ENCODE data around the gene SFR1.

The SFR1 gene

GRCh38 chr10:104113376-104113956 is 8.5 kb upstream of the SFR1 start:
- no peak overlapping the region for H3K23ac ChIP-seq (ENCODE audit: low read length in 2 of 2)
- no peak overlapping the region for H2AK5ac ChIP-seq (ENCODE audit: low read length, severe bottlenecking)
- no peak overlapping the region for H2BK15ac ChIP-seq (ENCODE audit: low read depth, poor library complexity, severe bottlenecking)
- H4K8ac ChIP-seq (ENCODE audit: low read length) = no peak overlapping the region
- DNase-seq = no peak
- H3K79me1 ChIP-seq (replicated peaks; ENCODE audit: low read length, poor library complexity, severe bottlenecking) = no peaks in the 10 kb centered on the region
- no peak overlapping the region for H3K18ac ChIP-seq (ENCODE audit: low read depth in 1 of 2, low read length in 2 of 2)
- H3K27me3 ChIP-seq (ENCODE audit: control insufficient read depth in 1 of 2, insufficient read depth in 1 of 2, low read length in 2 of 2) = no peaks in the 10 kb centered on the region
- no peak overlapping the region for H3K4ac ChIP-seq (ENCODE audit: low read depth in 1 of 2, low read length in 2 of 2)
- peaks cover 2% of the 10 kb centered on the region for H3K4me1 ChIP-seq (ENCODE audit: control insufficient read depth, insufficient read depth, low read depth, low read length)
- no peak overlapping the region for H3K14ac ChIP-seq (ENCODE audit: low read length in 2 of 2)
- WGBS = no CpG with 5 or more reads among the region's 1 CpG
- H4K91ac ChIP-seq (ENCODE audit: low read length) = no peak overlapping the region
- no peak overlapping the region for H3K9ac ChIP-seq (ENCODE audit: low read length)
- H3K27ac ChIP-seq (ENCODE audit: low read length, poor library complexity, severe bottlenecking) = no peak overlapping the region
- H2BK5ac ChIP-seq (ENCODE audit: low read depth, low read length, poor library complexity, severe bottlenecking) = no peak overlapping the region
- no peak overlapping the region for H3K4me3 ChIP-seq (ENCODE audit: insufficient read depth in 1 of 2, low read depth in 1 of 2, low read length in 2 of 2)
- no peak overlapping the region for H2BK12ac ChIP-seq (ENCODE audit: low read length in 2 of 2)
- H3K4me2 ChIP-seq (ENCODE audit: low read length, poor library complexity, severe bottlenecking) = no peak overlapping the region
- no peak overlapping the region for H2AFZ ChIP-seq (ENCODE audit: low read depth, low read length)
- no peak overlapping the region for H2BK120ac ChIP-seq (ENCODE audit: low read depth, low read length)
- H3K36me3 ChIP-seq (ENCODE audit: control insufficient read depth in 1 of 2, insufficient read depth in 2 of 2, low read depth in 1 of 2, low read length in 2 of 2) = no peaks in the 10 kb centered on the region
- no peaks in the 10 kb centered on the region for H3K9me3 ChIP-seq (ENCODE audit: control insufficient read depth, low read length)

GRCh38 chr10:104117839-104118323 is 4.1 kb upstream of the SFR1 start:
- no peak overlapping the region for H2BK12ac ChIP-seq (ENCODE audit: low read length in 2 of 2)

GRCh38 chr10:104119996-104120395 is 2.0 kb upstream of the SFR1 start:
- no peak overlapping the region for H2BK15ac ChIP-seq (ENCODE audit: low read depth, poor library complexity, severe bottlenecking)
- H2BK5ac ChIP-seq (ENCODE audit: low read depth, low read length, poor library complexity, severe bottlenecking) = no peak overlapping the region
- peak overlapping the region; percentile 100 for H3K9ac ChIP-seq (ENCODE audit: low read length)
- no peak overlapping the region for H3K14ac ChIP-seq (ENCODE audit: low read length in 2 of 2)
- H4K8ac ChIP-seq (ENCODE audit: low read length) = no peak overlapping the region
- no peak overlapping the region for H3K23ac ChIP-seq (ENCODE audit: low read length in 2 of 2)
- H2BK12ac ChIP-seq (ENCODE audit: low read length in 2 of 2) = no peak overlapping the region
- H3K4me3 ChIP-seq (ENCODE audit: insufficient read depth in 1 of 2, low read depth in 1 of 2, low read length in 2 of 2) = peak overlapping the region in 1 of 2 experiments; percentile 84
- WGBS = 79% methylated on average over 3 of the region's 3 CpGs
- no peaks in the 10 kb centered on the region for H3K4me1 ChIP-seq (ENCODE audit: control insufficient read depth, insufficient read depth, low read depth, low read length)
- DNase-seq = no peak
- H3K4me2 ChIP-seq (ENCODE audit: low read length, poor library complexity, severe bottlenecking) = no peak overlapping the region
- no peak overlapping the region for H3K4ac ChIP-seq (ENCODE audit: low read depth in 1 of 2, low read length in 2 of 2)
- H3K27ac ChIP-seq (ENCODE audit: low read length, poor library complexity, severe bottlenecking) = peak overlapping the region; percentile 14
- H3K9me3 ChIP-seq (ENCODE audit: control insufficient read depth, low read length) = no peaks in the 10 kb centered on the region
- no peak overlapping the region for H2AFZ ChIP-seq (ENCODE audit: low read depth, low read length)
- no peaks in the 10 kb centered on the region for H3K79me1 ChIP-seq (replicated peaks; ENCODE audit: low read length, poor library complexity, severe bottlenecking)
- H4K91ac ChIP-seq (ENCODE audit: low read length) = no peak overlapping the region
- no peak overlapping the region for H2AK5ac ChIP-seq (ENCODE audit: low read length, severe bottlenecking)
- H3K36me3 ChIP-seq (ENCODE audit: control insufficient read depth in 1 of 2, insufficient read depth in 2 of 2, low read depth in 1 of 2, low read length in 2 of 2) = peaks cover 0 to under 1% of the 10 kb centered on the region in 2 experiments
- H2BK120ac ChIP-seq (ENCODE audit: low read depth, low read length) = no peak overlapping the region
- no peaks in the 10 kb centered on the region for H3K27me3 ChIP-seq (ENCODE audit: control insufficient read depth in 1 of 2, insufficient read depth in 1 of 2, low read length in 2 of 2)
- no peak overlapping the region for H3K18ac ChIP-seq (ENCODE audit: low read depth in 1 of 2, low read length in 2 of 2)

More at GRCh38 chr10:104117839-104118323, 4.1 kb upstream of the SFR1 start:
- no peak for DNase-seq
- WGBS = 97% methylated on average over 4 of the region's 4 CpGs
- Histone ChIP-seq H3K9ac (ENCODE audit: low read length) (peak overlapping the region; percentile 11), H3K36me3 (ENCODE audit: control insufficient read depth in 1 of 2, insufficient read depth in 2 of 2, low read depth in 1 of 2, low read length in 2 of 2) (no peaks in the 10 kb centered on the region), H3K4me2 (ENCODE audit: low read length, poor library complexity, severe bottlenecking) (no peak overlapping the region), H3K79me1 (replicated peaks; ENCODE audit: low read length, poor library complexity, severe bottlenecking) (no peaks in the 10 kb centered on the region), H4K91ac (ENCODE audit: low read length) (no peak overlapping the region), H3K18ac (ENCODE audit: low read depth in 1 of 2, low read length in 2 of 2) (no peak overlapping the region), H3K27me3 (ENCODE audit: control insufficient read depth in 1 of 2, insufficient read depth in 1 of 2, low read length in 2 of 2) (no peaks in the 10 kb centered on the region), H4K8ac (ENCODE audit: low read length) (no peak overlapping the region), H2AK5ac (ENCODE audit: low read length, severe bottlenecking) (no peak overlapping the region), H3K4me1 (ENCODE audit: control insufficient read depth, insufficient read depth, low read depth, low read length) (no peaks in the 10 kb centered on the region), H3K27ac (ENCODE audit: low read length, poor library complexity, severe bottlenecking) (no peak overlapping the region), H2BK120ac (ENCODE audit: low read depth, low read length) (no peak overlapping the region), H3K23ac (ENCODE audit: low read length in 2 of 2) (no peak overlapping the region), H2AFZ (ENCODE audit: low read depth, low read length) (no peak overlapping the region), H2BK15ac (ENCODE audit: low read depth, poor library complexity, severe bottlenecking) (no peak overlapping the region), H3K4me3 (ENCODE audit: insufficient read depth in 1 of 2, low read depth in 1 of 2, low read length in 2 of 2) (no peak overlapping the region), H2BK5ac (ENCODE audit: low read depth, low read length, poor library complexity, severe bottlenecking) (no peak overlapping the region), H3K9me3 (ENCODE audit: control insufficient read depth, low read length) (no peaks in the 10 kb centered on the region), H3K14ac (ENCODE audit: low read length in 2 of 2) (no peak overlapping the region), H3K4ac (ENCODE audit: low read depth in 1 of 2, low read length in 2 of 2) (no peak overlapping the region)

GRCh38 chr10:104120512-104120902 is 1.5 kb upstream of the SFR1 start:
- Histone ChIP-seq H3K27ac (ENCODE audit: low read length, poor library complexity, severe bottlenecking) (peak overlapping the region; percentile 76), H3K18ac (ENCODE audit: low read depth in 1 of 2, low read length in 2 of 2) (peak overlapping the region; percentile 68 to 90), H4K8ac (ENCODE audit: low read length) (peak overlapping the region; percentile 77), H2BK12ac (ENCODE audit: low read length in 2 of 2) (peak overlapping the region in 1 of 2 experiments; percentile 57), H2BK15ac (ENCODE audit: low read depth, poor library complexity, severe bottlenecking) (no peak overlapping the region), H3K9ac (ENCODE audit: low read length) (peak overlapping the region; percentile 100), H3K23ac (ENCODE audit: low read length in 2 of 2) (no peak overlapping the region), H3K4me1 (ENCODE audit: control insufficient read depth, insufficient read depth, low read depth, low read length) (no peaks in the 10 kb centered on the region), H3K79me1 (replicated peaks; ENCODE audit: low read length, poor library complexity, severe bottlenecking) (no peaks in the 10 kb centered on the region), H2AFZ (ENCODE audit: low read depth, low read length) (no peak overlapping the region), H3K4ac (ENCODE audit: low read depth in 1 of 2, low read length in 2 of 2) (peak overlapping the region; percentile 33 to 57), H3K4me3 (ENCODE audit: insufficient read depth in 1 of 2, low read depth in 1 of 2, low read length in 2 of 2) (peak overlapping the region in 1 of 2 experiments; percentile 84), H3K4me2 (ENCODE audit: low read length, poor library complexity, severe bottlenecking) (peak overlapping the region; percentile 96), H4K91ac (ENCODE audit: low read length) (no peak overlapping the region), H3K14ac (ENCODE audit: low read length in 2 of 2) (no peak overlapping the region), H2AK5ac (ENCODE audit: low read length, severe bottlenecking) (peak overlapping the region; percentile 59), H2BK120ac (ENCODE audit: low read depth, low read length) (peak overlapping the region; percentile 15), H3K36me3 (ENCODE audit: control insufficient read depth in 1 of 2, insufficient read depth in 2 of 2, low read depth in 1 of 2, low read length in 2 of 2) (peaks cover 0 to 6% of the 10 kb centered on the region in 2 experiments), H2BK5ac (ENCODE audit: low read depth, low read length, poor library complexity, severe bottlenecking) (no peak overlapping the region), H3K27me3 (ENCODE audit: control insufficient read depth in 1 of 2, insufficient read depth in 1 of 2, low read length in 2 of 2) (no peaks in the 10 kb centered on the region), H3K9me3 (ENCODE audit: control insufficient read depth, low read length) (no peaks in the 10 kb centered on the region)
- 40% methylated on average over 1 of the region's 2 CpGs for WGBS
- DNase-seq = no peak
